ENCODE measurements around the gene GIN1. TPM values are rescaled to one million over a fixed set of nuclear protein-coding genes. Genes with fewer than 3 reads are reported as not detected.
"Not testable (repeated sequence)": the region's sequence is repeated elsewhere in the genome, so short reads cannot be mapped to it uniquely, and the experiment has no call there.

The GIN1 gene, protein sequence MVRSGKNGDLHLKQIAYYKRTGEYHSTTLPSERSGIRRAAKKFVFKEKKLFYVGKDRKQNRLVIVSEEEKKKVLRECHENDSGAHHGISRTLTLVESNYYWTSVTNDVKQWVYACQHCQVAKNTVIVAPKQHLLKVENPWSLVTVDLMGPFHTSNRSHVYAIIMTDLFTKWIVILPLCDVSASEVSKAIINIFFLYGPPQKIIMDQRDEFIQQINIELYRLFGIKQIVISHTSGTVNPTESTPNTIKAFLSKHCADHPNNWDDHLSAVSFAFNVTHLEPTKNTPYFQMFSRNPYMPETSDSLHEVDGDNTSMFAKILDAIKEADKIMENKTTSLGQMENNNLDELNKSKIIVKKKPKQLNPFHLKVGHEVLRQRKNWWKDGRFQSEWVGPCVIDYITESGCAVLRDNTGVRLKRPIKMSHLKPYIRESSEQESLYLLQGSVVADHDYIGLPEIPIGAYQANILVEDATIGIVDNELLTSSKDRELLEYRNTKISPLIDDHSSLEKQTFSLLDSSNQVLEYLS
- total RNA-seq = 5.0 and 6.5 TPM in 2 replicates

DNA sequence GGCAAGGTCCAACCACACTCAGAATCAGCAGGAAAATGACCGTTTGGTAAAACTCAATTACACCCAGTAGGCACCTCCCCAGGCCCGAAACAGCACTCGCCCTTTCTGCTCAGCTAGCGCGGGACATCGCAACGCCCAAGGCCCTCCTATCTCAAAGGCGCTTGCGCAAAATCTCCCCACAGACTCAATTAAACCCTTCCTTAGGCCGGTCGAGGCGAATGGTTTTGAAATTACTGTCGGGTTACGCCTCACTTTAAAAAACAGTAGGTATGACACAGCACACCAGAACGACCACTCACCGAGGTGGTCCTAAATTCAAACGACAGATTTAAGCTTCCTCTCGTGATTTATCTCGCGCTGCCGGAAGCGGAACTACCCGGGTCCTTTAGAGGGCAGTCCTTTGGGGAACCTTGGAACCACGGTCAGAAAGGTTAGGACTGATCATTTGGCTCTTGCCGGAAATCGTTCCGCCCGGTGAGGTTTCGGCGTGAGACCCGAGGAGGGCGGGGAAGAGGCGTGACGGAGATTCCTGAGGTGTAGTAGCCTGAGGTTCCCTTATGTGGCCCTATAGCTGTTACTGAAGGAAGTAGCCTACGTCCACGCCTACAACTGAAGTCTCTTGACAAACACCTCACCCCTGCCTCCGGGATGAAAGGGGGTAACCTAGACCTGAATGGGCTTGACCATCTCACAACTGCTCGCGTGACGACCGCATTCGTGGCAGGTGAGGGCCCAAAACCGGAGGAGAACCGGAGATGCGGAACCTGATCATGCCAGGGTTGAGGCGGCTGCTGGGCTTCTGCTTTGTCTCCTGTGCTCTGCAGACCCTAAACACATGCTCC lies at the start of gene GIN1, which contains the start of gene PPIP5K2:
Gene GIN1 (minus strand): TSS at position 374 of the 842 bp plus-strand sequence. CDS start 11,431 bp downstream, outside the sequence.
Gene PPIP5K2 (plus strand): TSS at position 537 of the 842 bp plus-strand sequence. CDS start 9,289 bp downstream, outside the sequence.
- H3K4me3 ChIP-seq (ENCODE audit: low read depth, low read length) = peak within 1 kb of the TSS; percentile 80
- peak; percentile 94 for FAIRE-seq
- no peaks in the 10 kb centered on the region for H3K27me3 ChIP-seq (ENCODE audit: control insufficient read depth, insufficient read depth, low read length)
- H3K36me3 ChIP-seq (ENCODE audit: control insufficient read depth, insufficient read depth, low read length) = no peaks in the 10 kb centered on the region
- DNase-seq (ENCODE audit: low read depth) = peak; percentile 96
- TF ChIP-seq CTCF (IDR thresholded peaks at IDR 0.05; ENCODE audit: insufficient read depth, low read length, severe bottlenecking) = no peak

GRCh38 chr5:103166706-103167105 lies 46.8 kb upstream of the GIN1 start:
- no peak for TF ChIP-seq CTCF (IDR thresholded peaks at IDR 0.05; ENCODE audit: insufficient read depth, low read length, severe bottlenecking)
- Histone ChIP-seq H3K27me3 (ENCODE audit: control insufficient read depth, insufficient read depth, low read length) (no peaks in the 10 kb centered on the region), H3K36me3 (ENCODE audit: control insufficient read depth, insufficient read depth, low read length) (no peaks in the 10 kb centered on the region), H3K4me3 (ENCODE audit: low read depth, low read length) (no peak overlapping the region)
- FAIRE-seq = no peak
- no peak for DNase-seq (ENCODE audit: low read depth)

- no peak for TF ChIP-seq CTCF (IDR thresholded peaks at IDR 0.05; ENCODE audit: insufficient read depth, low read length, severe bottlenecking)
- DNase-seq (ENCODE audit: low read depth) (no peak), FAIRE-seq (no peak)
- Histone ChIP-seq H3K27me3 (ENCODE audit: control insufficient read depth, insufficient read depth, low read length) (no peaks in the 10 kb centered on the region), H3K4me3 (ENCODE audit: low read depth, low read length) (no peak overlapping the region), H3K36me3 (ENCODE audit: control insufficient read depth, insufficient read depth, low read length) (no peaks in the 10 kb centered on the region)
These were observed 31.2 kb upstream of the GIN1 start for GRCh38 chr5:103151156-103151555.

DNA sequence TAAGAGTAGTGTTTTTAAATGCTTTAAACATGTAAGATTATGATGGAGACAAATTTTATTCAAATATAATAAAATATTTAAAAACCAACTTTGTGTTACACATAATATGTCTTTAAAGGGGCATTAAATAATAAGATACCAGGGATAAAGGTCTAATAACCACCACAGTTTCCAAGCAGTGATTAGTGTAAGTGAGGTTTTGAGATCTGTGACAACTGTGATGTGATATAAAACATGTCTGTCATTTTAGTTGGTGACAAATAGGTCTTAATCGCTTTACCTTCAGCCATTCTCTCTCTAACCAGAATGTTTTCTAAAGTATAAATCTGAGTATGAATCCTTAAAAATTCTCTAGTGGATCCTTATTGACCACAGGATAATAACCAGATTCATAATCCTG lies 28.3 kb upstream of the GIN1 start:
- no peak for TF ChIP-seq CTCF (IDR thresholded peaks at IDR 0.05; ENCODE audit: insufficient read depth, low read length, severe bottlenecking)
- H3K4me3 ChIP-seq (ENCODE audit: low read depth, low read length) = no peak overlapping the region
- no peaks in the 10 kb centered on the region for H3K27me3 ChIP-seq (ENCODE audit: control insufficient read depth, insufficient read depth, low read length)
- no peaks in the 10 kb centered on the region for H3K36me3 ChIP-seq (ENCODE audit: control insufficient read depth, insufficient read depth, low read length)
- DNase-seq (ENCODE audit: low read depth) = no peak
- FAIRE-seq = no peak

GRCh38 chr5:103145196-103145595 lies 25.3 kb upstream of the GIN1 start:
- FAIRE-seq = no peak
- DNase-seq (ENCODE audit: low read depth) = no peak
- no peak for TF ChIP-seq CTCF (IDR thresholded peaks at IDR 0.05; ENCODE audit: insufficient read depth, low read length, severe bottlenecking)
- no peak overlapping the region for H3K4me3 ChIP-seq (ENCODE audit: low read depth, low read length)
- H3K27me3 ChIP-seq (ENCODE audit: control insufficient read depth, insufficient read depth, low read length) = no peaks in the 10 kb centered on the region
- H3K36me3 ChIP-seq (ENCODE audit: control insufficient read depth, insufficient read depth, low read length) = no peaks in the 10 kb centered on the region

GRCh38 chr5:103142132-103142531 lies 22.2 kb upstream of the GIN1 start:
- FAIRE-seq; H3K4me3 ChIP-seq (ENCODE audit: low read depth, low read length); H3K27me3 ChIP-seq (ENCODE audit: control insufficient read depth, insufficient read depth, low read length); DNase-seq (ENCODE audit: low read depth); H3K36me3 ChIP-seq (ENCODE audit: control insufficient read depth, insufficient read depth, low read length): not testable (repeated sequence)
